Measurements from ENCODE around the gene DPM3. TPM values are rescaled to one million over a fixed set of nuclear protein-coding genes. Genes with fewer than 3 reads are reported as not detected.

The DPM3 gene
- total and polyA plus RNA-seq, 2 of the 13 experiments (the other 11 are each of a cell fraction or from before 2014, with no cell fraction given): 23.2 to 53.4 TPM

DNA sequence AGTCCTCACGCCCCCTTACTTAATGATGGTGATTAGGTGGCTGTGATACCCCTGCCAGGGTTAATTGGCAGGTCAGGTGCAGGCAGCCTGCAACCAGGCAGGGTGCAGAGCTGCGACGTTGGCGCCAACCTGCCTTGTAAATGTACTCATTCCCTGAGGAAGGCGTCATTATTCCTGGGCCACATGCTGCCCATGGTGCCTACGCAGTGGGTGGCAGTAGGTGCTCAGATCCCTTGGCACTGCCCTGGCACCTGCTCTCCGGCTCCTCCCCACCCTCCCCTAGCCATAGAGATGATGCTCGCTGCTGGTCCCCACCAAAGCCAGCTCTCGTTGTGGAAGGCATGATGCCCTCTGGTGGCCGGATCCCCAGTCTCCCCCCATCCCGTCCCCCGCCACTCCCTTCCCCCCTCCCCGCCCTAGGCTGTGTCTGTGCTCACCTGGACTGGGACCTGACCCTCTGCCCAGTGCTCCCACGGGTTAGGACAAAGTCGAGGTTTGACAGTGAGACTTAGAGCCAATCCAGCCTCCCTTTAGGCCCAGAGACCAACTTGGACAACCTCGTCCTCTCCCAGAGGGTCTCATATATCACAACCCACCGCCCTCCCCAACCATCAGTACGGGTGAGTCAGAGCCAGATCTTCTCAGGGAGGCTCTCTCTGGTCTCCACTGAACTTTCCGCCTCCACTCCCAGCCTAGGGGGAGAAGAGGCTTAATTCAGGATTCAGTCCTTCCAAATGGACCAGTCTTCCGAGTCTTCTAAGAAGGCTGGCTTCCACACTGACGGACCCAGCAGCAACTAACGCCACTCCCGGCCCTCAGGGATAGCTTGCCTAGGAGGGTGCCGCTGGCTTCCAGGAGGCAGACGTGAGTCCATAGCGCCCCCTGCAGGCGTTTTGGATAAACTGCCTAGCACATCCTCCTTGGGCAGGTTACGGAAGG is 27.1 kb upstream of the DPM3 start (continued):
- TF ChIP-seq NFKBIZ (CRISPR knock-in tag; IDR thresholded peaks at IDR 0.05): 0 out of 2 replicates have a peak, but pooled peaks have one; percentile 63
- TF ChIP-seq ZNF512 (CRISPR knock-in tag; IDR thresholded peaks at IDR 0.05): no peak
- TF ChIP-seq ZNF101 (CRISPR knock-in tag; IDR thresholded peaks at IDR 0.05; ENCODE audit: borderline replicate concordance, low read depth): no peak
- no peak for TF ChIP-seq ZSCAN20 (CRISPR knock-in tag; IDR thresholded peaks at IDR 0.05; ENCODE audit: borderline replicate concordance)
- TF ChIP-seq ZNF580 (CRISPR knock-in tag; IDR thresholded peaks at IDR 0.05; ENCODE audit: borderline replicate concordance, low read depth): peak; percentile 85; the same call in 1 of the 2 replicates
- no peak for TF ChIP-seq ZNF570 (CRISPR knock-in tag; IDR thresholded peaks at IDR 0.05; ENCODE audit: borderline replicate concordance)
- TF ChIP-seq TCF7 (IDR thresholded peaks at IDR 0.05; ENCODE audit: low read depth): no peak
- TF ChIP-seq HDAC1 (CRISPR knock-in tag; IDR thresholded peaks at IDR 0.05): no peak
- TF ChIP-seq FOXK1 (CRISPR knock-in tag; IDR thresholded peaks at IDR 0.05; ENCODE audit: borderline replicate concordance, low read depth): no peak
- no peak for TF ChIP-seq HOXA5 (CRISPR knock-in tag; IDR thresholded peaks at IDR 0.05)
- no peak for TF ChIP-seq BRD4 (CRISPR knock-in tag; IDR thresholded peaks at IDR 0.05)
- no peak for TF ChIP-seq ZNF7 (CRISPR knock-in tag; IDR thresholded peaks at IDR 0.05)
- TF ChIP-seq ZNF567 (CRISPR knock-in tag; IDR thresholded peaks at IDR 0.05; ENCODE audit: borderline replicate concordance): no peak
- no peak for TF ChIP-seq ZNF142 (CRISPR knock-in tag; IDR thresholded peaks at IDR 0.05)
- no peak for TF ChIP-seq KLF12 (CRISPR knock-in tag; IDR thresholded peaks at IDR 0.05; ENCODE audit: borderline replicate concordance)
- TF ChIP-seq, protein P1, sequence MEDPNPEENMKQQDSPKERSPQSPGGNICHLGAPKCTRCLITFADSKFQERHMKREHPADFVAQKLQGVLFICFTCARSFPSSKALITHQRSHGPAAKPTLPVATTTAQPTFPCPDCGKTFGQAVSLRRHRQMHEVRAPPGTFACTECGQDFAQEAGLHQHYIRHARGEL (CRISPR knock-in tag; IDR thresholded peaks at IDR 0.05): no peak
- TF ChIP-seq AGO2 (optimal IDR thresholded peaks at IDR 0.05; ENCODE audit: low read depth, low read length): no peak
- TF ChIP-seq ATF5 (CRISPR knock-in tag; IDR thresholded peaks at IDR 0.05; ENCODE audit: low read depth): no peak
- TF ChIP-seq, protein P2, sequence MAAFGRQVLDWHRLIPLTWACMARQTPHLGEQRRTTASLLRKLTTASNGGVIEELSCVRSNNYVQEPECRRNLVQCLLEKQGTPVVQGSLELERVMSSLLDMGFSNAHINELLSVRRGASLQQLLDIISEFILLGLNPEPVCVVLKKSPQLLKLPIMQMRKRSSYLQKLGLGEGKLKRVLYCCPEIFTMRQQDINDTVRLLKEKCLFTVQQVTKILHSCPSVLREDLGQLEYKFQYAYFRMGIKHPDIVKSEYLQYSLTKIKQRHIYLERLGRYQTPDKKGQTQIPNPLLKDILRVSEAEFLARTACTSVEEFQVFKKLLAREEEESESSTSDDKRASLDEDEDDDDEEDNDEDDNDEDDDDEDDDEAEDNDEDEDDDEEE (CRISPR knock-in tag; IDR thresholded peaks at IDR 0.05): 0 out of 2 replicates have a peak, but pooled peaks have one; percentile 28
